IMR-90 (cell line): ENCODE results near the gene ANKRD31. TPM values are rescaled to one million over a fixed set of nuclear protein-coding genes. Genes with fewer than 3 reads are reported as not detected.

Source experiments
- ATAC-seq: fragments of 200-7000 bp; cut with Tn5 transposase; 2 replicates; pipeline ENCODE4 v1.9.1; 2020; ENCODE audit warnings: low read depth, mild to moderate bottlenecking, moderate library complexity
- BruUV-seq: library from RNA; stranded (reverse); fragments of 400-500 nt; replicated peaks from 2 replicates; lab custom pipeline; 2021; lab: Mats Ljungman, UMichigan
- CTCF ChIA-PET: fragments of 300-600 bp; formaldehyde crosslinking; extraction: SDS; loops from one replicate; lab custom pipeline; 2021; ENCODE audit warnings: antibody characterized with exemption; lab: Yijun Ruan, JAX
- POLR2A ChIA-PET: fragments of 300-600 bp; sonication (Branson Sonifier 250); formaldehyde crosslinking; loops from one replicate; lab custom pipeline; 2022; ENCODE audit warnings: antibody characterized with exemption; ENCODE audit not compliant: unreplicated experiment; lab: Charles Lee
- DNase-seq: peaks from one replicate; pipeline ENCODE4 v3.0.0; 2013
- H2AFZ ChIP-seq: replicated peaks from 2 replicates; pipeline ENCODE3; 2013; ENCODE audit warnings: low read length, mild to moderate bottlenecking; ENCODE audit not compliant: poor library complexity
- H2AK5ac ChIP-seq: 2 replicates; pipeline ENCODE4 v1.6.1; 2013; ENCODE audit warnings: low read depth, low read length, inconsistent platforms
- H2AK9ac ChIP-seq: replicated peaks from 2 replicates; pipeline ENCODE3; 2013; ENCODE audit warnings: mild to moderate bottlenecking, low read depth, low read length, moderate library complexity; ENCODE audit not compliant: poor library complexity
- H2BK120ac ChIP-seq: 2 replicates; pipeline ENCODE4 v1.6.1; 2013; ENCODE audit warnings: low read depth, low read length, inconsistent platforms
- H2BK15ac ChIP-seq: 3 replicates; pipeline ENCODE4 v1.6.1; 2013; ENCODE audit warnings: low read depth, low read length, inconsistent platforms
- H2BK20ac ChIP-seq: 2 replicates; pipeline ENCODE4 v1.6.1; 2013; ENCODE audit warnings: low read depth, mild to moderate bottlenecking, inconsistent platforms, low read length, moderate library complexity
- H2BK5ac ChIP-seq: 2 replicates; pipeline ENCODE4 v1.6.1; 2013; ENCODE audit warnings: mild to moderate bottlenecking, low read depth, low read length, inconsistent platforms; ENCODE audit not compliant: poor library complexity, severe bottlenecking
- H3K14ac ChIP-seq: replicated peaks from 2 replicates; pipeline ENCODE4 v1.6.1; 2013; ENCODE audit warnings: low read depth, low read length, inconsistent platforms
- H3K18ac ChIP-seq: 2 replicates; pipeline ENCODE4 v1.6.1; 2013; ENCODE audit warnings: low read depth, low read length, control low read depth
- H3K23ac ChIP-seq: 2 replicates; pipeline ENCODE4 v1.6.1; 2013; ENCODE audit warnings: low read depth, low read length, inconsistent platforms
- H3K27ac ChIP-seq: 2 replicates; pipeline ENCODE4 v1.5.1; 2013; ENCODE audit warnings: mild to moderate bottlenecking, control low read depth, low read length; ENCODE audit not compliant: insufficient read depth
- H3K27me3 ChIP-seq: 2 replicates; pipeline ENCODE4 v1.6.1; 2013; ENCODE audit warnings: low read length; ENCODE audit not compliant: control insufficient read depth, insufficient read depth
- H3K36me3 ChIP-seq: 2 replicates; pipeline ENCODE4 v1.6.1; 2013; ENCODE audit warnings: low read length, mixed read lengths; ENCODE audit not compliant: control insufficient read depth, insufficient read depth
- H3K4ac ChIP-seq: 2 replicates; pipeline ENCODE4 v1.6.1; 2013; ENCODE audit warnings: low read depth, low read length, inconsistent platforms
- H3K4me1 ChIP-seq: 2 replicates; pipeline ENCODE4 v1.6.1; 2013; ENCODE audit warnings: low read length, mixed read lengths; ENCODE audit not compliant: control insufficient read depth, insufficient read depth
- H3K4me2 ChIP-seq: 2 replicates; pipeline ENCODE4 v1.6.1; 2013; ENCODE audit warnings: low read depth, mild to moderate bottlenecking, control low read depth, low read length, moderate library complexity
- H3K4me3 ChIP-seq: 2 replicates; pipeline ENCODE4 v1.5.1; 2013; ENCODE audit warnings: low read depth, mild to moderate bottlenecking, control low read depth, low read length, moderate library complexity; ENCODE audit not compliant: insufficient read depth
- H3K56ac ChIP-seq: 2 replicates; pipeline ENCODE4 v1.6.1; 2013; ENCODE audit warnings: low read length, inconsistent platforms; ENCODE audit not compliant: insufficient read depth; ENCODE audit errors: extremely low read depth
- H3K79me1 ChIP-seq, 2 experiments: 2 replicates each; pipeline ENCODE4 v1.6.1; 2013; ENCODE audit warnings: low read length in 2 of 2, inconsistent platforms in 1 of 2, low read depth in 1 of 2
- H3K9ac ChIP-seq: 2 replicates; pipeline ENCODE4 v1.6.1; 2013; ENCODE audit warnings: low read depth, low read length, control low read depth
- H3K9me1 ChIP-seq: 2 replicates; pipeline ENCODE4 v1.6.1; 2013; ENCODE audit warnings: low read length, inconsistent platforms; ENCODE audit not compliant: insufficient read depth
- H3K9me3 ChIP-seq: 2 replicates; pipeline ENCODE4 v1.6.1; 2013; ENCODE audit warnings: low read length; ENCODE audit not compliant: control insufficient read depth, insufficient read depth
- H4K20me1 ChIP-seq: 2 replicates; pipeline ENCODE4 v1.6.1; 2013; ENCODE audit warnings: low read length, inconsistent platforms; ENCODE audit not compliant: insufficient read depth
- H4K5ac ChIP-seq: 2 replicates; pipeline ENCODE4 v1.6.1; 2013; ENCODE audit warnings: mild to moderate bottlenecking, low read depth, low read length, control low read depth
- H4K8ac ChIP-seq, 2 experiments: 2 replicates each; pipeline ENCODE4 v1.6.1; 2013; ENCODE audit warnings: low read depth in 2 of 2, low read length in 2 of 2, control low read depth in 1 of 2, inconsistent platforms in 1 of 2
- H4K91ac ChIP-seq: 2 replicates; pipeline ENCODE4 v1.6.1; 2013; ENCODE audit warnings: low read depth, low read length, inconsistent platforms; ENCODE audit not compliant: insufficient read depth
- BHLHE40 ChIP-seq: fragments of 150-350 bp; IDR thresholded peaks from 2 replicates; pipeline ENCODE4 v1.6.1; 2016; ENCODE audit warnings: mild to moderate bottlenecking, low read depth, low read length
- CEBPB ChIP-seq: IDR thresholded peaks from 2 replicates; pipeline ENCODE4 v1.6.1; 2012; ENCODE audit warnings: low read depth, low read length, improper control_type of control experiment
- CHD1 ChIP-seq: IDR thresholded peaks from 2 replicates; pipeline ENCODE4 v1.6.1; 2012; ENCODE audit warnings: low read depth, low read length, improper control_type of control experiment
- ELK1 ChIP-seq: fragments of 150-350 bp; IDR thresholded peaks from 2 replicates; pipeline ENCODE4 v1.6.1; 2016; ENCODE audit warnings: low read depth, mild to moderate bottlenecking, low read length, moderate library complexity, borderline replicate concordance
- FOS ChIP-seq: fragments of 150-350 bp; IDR thresholded peaks from 2 replicates; pipeline ENCODE4 v1.6.1; 2016; ENCODE audit warnings: low read depth, low read length
- MAFK ChIP-seq: IDR thresholded peaks from 2 replicates; pipeline ENCODE4 v1.6.1; 2012; ENCODE audit warnings: low read depth, low read length, improper control_type of control experiment
- MAZ ChIP-seq: IDR thresholded peaks from 2 replicates; pipeline ENCODE4 v1.6.1; 2012; ENCODE audit warnings: low read depth, mild to moderate bottlenecking, low read length, improper control_type of control experiment, moderate library complexity, borderline replicate concordance
- MXI1 ChIP-seq: IDR thresholded peaks from 2 replicates; pipeline ENCODE4 v1.6.1; 2012; ENCODE audit warnings: low read depth, mild to moderate bottlenecking, low read length, moderate library complexity, borderline replicate concordance
- POLR2A ChIP-seq: IDR thresholded peaks from 2 replicates; pipeline ENCODE4 v1.6.1; 2012; ENCODE audit warnings: mild to moderate bottlenecking, low read depth, low read length
- RAD21 ChIP-seq: IDR thresholded peaks from 2 replicates; pipeline ENCODE4 v1.6.1; 2012; ENCODE audit warnings: low read length, improper control_type of control experiment
- RCOR1 ChIP-seq: IDR thresholded peaks from 2 replicates; pipeline ENCODE4 v1.6.1; 2012; ENCODE audit warnings: mild to moderate bottlenecking, low read length, improper control_type of control experiment; ENCODE audit not compliant: insufficient replicate concordance
- RFX5 ChIP-seq: IDR thresholded peaks from 2 replicates; pipeline ENCODE4 v1.8.0; 2012; ENCODE audit warnings: low read depth, mild to moderate bottlenecking, low read length, moderate library complexity
- SMC3 ChIP-seq: fragments of 150-350 bp; IDR thresholded peaks from 2 replicates; pipeline ENCODE4 v1.6.1; 2016; ENCODE audit warnings: low read depth, mild to moderate bottlenecking, antibody characterized with exemption, low read length, moderate library complexity
- WGBS, 2 experiments: methylation state at CpG; one replicate each; pipeline versions ENCODE4 v1.1.5 to v1.1.7; 2013; ENCODE audit warnings: missing lambda C conversion rate in 2 of 2; ENCODE audit not compliant: insufficient read length in 1 of 2; ENCODE audit errors: extremely low coverage in 2 of 2; 5-methylcytosine and 5-hydroxymethylcytosine counted together
- dilution Hi-C: fragments of 300-500 bp; cut with HindIII; formaldehyde crosslinking; loops from one replicate; pipeline ENCODE4 v1.14.3; 2018; ENCODE audit warnings: low sequenced_read_pairs; ENCODE audit not compliant: unreplicated experiment
- in situ Hi-C: fragments of 300-500 bp; cut with MboI; formaldehyde crosslinking; loops from 3 replicates; pipeline ENCODE4 v1.14.3; 2019; ENCODE audit warnings: low sequenced_read_pairs, inconsistent platforms, mixed read lengths
- intact Hi-C: fragments of 100-400 bp; cut with micrococcal nuclease; formaldehyde crosslinking; loops from 2 replicates; pipeline ENCODE4 v1.10.0; 2022
- polyA plus RNA-seq, 3 experiments: library from polyadenylated mRNA; depleted of rRNA; stranded (reverse); fragments of >200 nt; gene quantifications; 2 replicates each; pipeline ENCODE4 v1.2.3, GENCODE V29; 2012; ENCODE audit warnings: low replicate concordance in 1 of 3
- total RNA-seq: library from RNA; depleted of rRNA; stranded (reverse); fragments of >200 nt; gene quantifications from 2 replicates; pipeline ENCODE4 v1.2.3, GENCODE V29; 2012
- TF ChIP-seq, protein P1 (sequence below): conservative IDR thresholded peaks from 2 replicates; pipeline ENCODE4 v1.5.1; 2012; ENCODE audit warnings: mild to moderate bottlenecking, low read depth, low read length, improper control_type of control experiment
- TF ChIP-seq, protein P2 (sequence below): fragments of 150-350 bp; IDR thresholded peaks from 2 replicates; pipeline ENCODE4 v1.6.1; 2017; ENCODE audit warnings: mild to moderate bottlenecking, antibody characterized with exemption, low read length, low read depth

The ANKRD31 gene
- total and polyA plus RNA-seq, 2 of the 4 experiments (the other 2 are of a cell fraction): under 0.01 to 0.02 TPM

- intact Hi-C loops: loop anchor here (10.0 kb wide), 3 partner anchors 205 to 1755 kb away; partner anchors contain the start of gene F2RL1
- CTCF ChIA-PET: interaction anchor here (1.2 kb wide), 1 partner anchor 10 kb away, joined by 5 read pairs; no protein-coding TSS in a partner anchor
- TF ChIP-seq, protein P1, sequence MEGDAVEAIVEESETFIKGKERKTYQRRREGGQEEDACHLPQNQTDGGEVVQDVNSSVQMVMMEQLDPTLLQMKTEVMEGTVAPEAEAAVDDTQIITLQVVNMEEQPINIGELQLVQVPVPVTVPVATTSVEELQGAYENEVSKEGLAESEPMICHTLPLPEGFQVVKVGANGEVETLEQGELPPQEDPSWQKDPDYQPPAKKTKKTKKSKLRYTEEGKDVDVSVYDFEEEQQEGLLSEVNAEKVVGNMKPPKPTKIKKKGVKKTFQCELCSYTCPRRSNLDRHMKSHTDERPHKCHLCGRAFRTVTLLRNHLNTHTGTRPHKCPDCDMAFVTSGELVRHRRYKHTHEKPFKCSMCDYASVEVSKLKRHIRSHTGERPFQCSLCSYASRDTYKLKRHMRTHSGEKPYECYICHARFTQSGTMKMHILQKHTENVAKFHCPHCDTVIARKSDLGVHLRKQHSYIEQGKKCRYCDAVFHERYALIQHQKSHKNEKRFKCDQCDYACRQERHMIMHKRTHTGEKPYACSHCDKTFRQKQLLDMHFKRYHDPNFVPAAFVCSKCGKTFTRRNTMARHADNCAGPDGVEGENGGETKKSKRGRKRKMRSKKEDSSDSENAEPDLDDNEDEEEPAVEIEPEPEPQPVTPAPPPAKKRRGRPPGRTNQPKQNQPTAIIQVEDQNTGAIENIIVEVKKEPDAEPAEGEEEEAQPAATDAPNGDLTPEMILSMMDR: no peak
- TF ChIP-seq FOS (no peak), CHD1 (no peak), MAFK (no peak), RFX5 (no peak), MAZ (no peak), RAD21 (no peak), CEBPB (no peak), BHLHE40 (no peak), MXI1 (no peak), SMC3 (no peak), RCOR1 (no peak), POLR2A (no peak), ELK1 (no peak)
- TF ChIP-seq, protein P2, sequence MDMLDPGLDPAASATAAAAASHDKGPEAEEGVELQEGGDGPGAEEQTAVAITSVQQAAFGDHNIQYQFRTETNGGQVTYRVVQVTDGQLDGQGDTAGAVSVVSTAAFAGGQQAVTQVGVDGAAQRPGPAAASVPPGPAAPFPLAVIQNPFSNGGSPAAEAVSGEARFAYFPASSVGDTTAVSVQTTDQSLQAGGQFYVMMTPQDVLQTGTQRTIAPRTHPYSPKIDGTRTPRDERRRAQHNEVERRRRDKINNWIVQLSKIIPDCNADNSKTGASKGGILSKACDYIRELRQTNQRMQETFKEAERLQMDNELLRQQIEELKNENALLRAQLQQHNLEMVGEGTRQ: no peak
Observed at GRCh38 chr5:75059912-75060545, 176.6 kb downstream of the ANKRD31 start.

More at GRCh38 chr5:75059912-75060545, 176.6 kb downstream of the ANKRD31 start:
- Histone ChIP-seq H3K23ac (peak overlapping the region; percentile 55; the same call in 1 of the 2 replicates), H2AK5ac (no peak overlapping the region), H3K14ac (0 out of 2 replicates have a peak overlapping the region, but pooled peaks have one; percentile 29), H3K27ac (no peak overlapping the region), H3K4me2 (no peak overlapping the region), H3K4me1 (peaks cover 7% of the 10 kb centered on the region), H3K36me3 (no peaks in the 10 kb centered on the region), H4K91ac (no peak overlapping the region), H3K9ac (no peak overlapping the region), H3K9me1 (peaks cover 5% of the 10 kb centered on the region; the same call in 1 of the 2 replicates), H2BK5ac (no peak overlapping the region), H3K27me3 (no peaks in the 10 kb centered on the region), H2BK15ac (no peak overlapping the region), H2AFZ (no peak overlapping the region), H3K4ac (no peak overlapping the region), H2BK120ac (no peak overlapping the region), H4K5ac (no peak overlapping the region), H3K56ac (no peak overlapping the region), H3K4me3 (no peak overlapping the region), H2AK9ac (no peak overlapping the region), H4K20me1 (no peaks in the 10 kb centered on the region), H4K8ac (no peak overlapping the region), H2BK20ac (no peak overlapping the region), H3K9me3 (no peaks in the 10 kb centered on the region), H3K18ac (no peak overlapping the region), H3K79me1 (no peaks in the 10 kb centered on the region)
- 60% methylated on average over 2 of the region's 4 CpGs; no CpG with 5 or more reads in 1 of the 2 experiments for WGBS, 2 experiments
- POLR2A ChIA-PET: no interaction called here
- no TSS peak for BruUV-seq
- dilution Hi-C loops: no loop called here
- DNase-seq (no peak), ATAC-seq (no peak)
- in situ Hi-C loops: no loop called here
